Mesenchymal stem cell (in vitro differentiated cells and primary cell): ENCODE data around the gene PSMA7.

Experiments
- DNase-seq: peaks from one replicate; pipeline ENCODE4 v3.0.0-alpha.2; 2013
- H2AFZ ChIP-seq: one replicate; pipeline ENCODE4 v1.6.1; 2013; ENCODE audit warnings: low read depth, mild to moderate bottlenecking, control low read depth, inconsistent platforms, low read length, moderate library complexity
- H2AK5ac ChIP-seq: 2 replicates; pipeline ENCODE4 v1.6.1; 2013; ENCODE audit warnings: low read length, moderate library complexity, mild to moderate bottlenecking, inconsistent platforms; ENCODE audit not compliant: severe bottlenecking
- H2BK120ac ChIP-seq: one replicate; pipeline ENCODE4 v1.6.1; 2013; ENCODE audit warnings: low read depth, mild to moderate bottlenecking, inconsistent platforms, low read length, moderate library complexity
- H2BK12ac ChIP-seq, 2 experiments: one replicate each; pipeline ENCODE4 v1.6.1; 2013; ENCODE audit warnings: inconsistent platforms in 2 of 2, low read length in 2 of 2, mild to moderate bottlenecking in 2 of 2, moderate library complexity in 2 of 2, control low read depth in 1 of 2
- H2BK15ac ChIP-seq: one replicate; pipeline ENCODE4 v1.6.1; 2013; ENCODE audit warnings: mild to moderate bottlenecking, low read depth, inconsistent platforms; ENCODE audit not compliant: poor library complexity, severe bottlenecking
- H2BK5ac ChIP-seq: 2 replicates; pipeline ENCODE4 v1.6.1; 2013; ENCODE audit warnings: low read depth, mild to moderate bottlenecking, low read length, control low read depth, inconsistent platforms; ENCODE audit not compliant: poor library complexity, severe bottlenecking
- H3K14ac ChIP-seq, 2 experiments: one replicate each; pipeline ENCODE4 v1.6.1; 2013; ENCODE audit warnings: inconsistent platforms in 2 of 2, low read length in 2 of 2, control low read depth in 1 of 2, mild to moderate bottlenecking in 1 of 2, moderate library complexity in 1 of 2
- H3K18ac ChIP-seq, 2 experiments: one replicate each; pipeline ENCODE4 v1.6.1; 2013; ENCODE audit warnings: inconsistent platforms in 2 of 2, low read length in 2 of 2, control low read depth in 1 of 2, low read depth in 1 of 2, mild to moderate bottlenecking in 1 of 2
- H3K23ac ChIP-seq, 2 experiments: one replicate each; pipeline ENCODE4 v1.6.1; 2013; ENCODE audit warnings: inconsistent platforms in 2 of 2, low read length in 2 of 2, mild to moderate bottlenecking in 2 of 2, moderate library complexity in 2 of 2, control low read depth in 1 of 2
- H3K27ac ChIP-seq: 2 replicates; pipeline ENCODE4 v1.5.1; 2013; ENCODE audit warnings: mild to moderate bottlenecking, moderate library complexity, low read length, control low read depth, inconsistent platforms; ENCODE audit not compliant: poor library complexity, severe bottlenecking
- H3K27me3 ChIP-seq, 2 experiments: 2 replicates each; pipeline versions ENCODE4 v1.6.1 to v1.7.0; 2013; ENCODE audit warnings: low read length in 2 of 2, mild to moderate bottlenecking in 2 of 2, moderate library complexity in 2 of 2, control low read depth in 1 of 2, inconsistent platforms in 1 of 2; ENCODE audit not compliant: control insufficient read depth in 1 of 2, insufficient read depth in 1 of 2
- H3K36me3 ChIP-seq, 2 experiments: 2 replicates each; pipeline versions ENCODE4 v1.6.1 to v1.7.0; 2013; ENCODE audit warnings: low read length in 2 of 2, control low read depth in 1 of 2, inconsistent platforms in 1 of 2, low read depth in 1 of 2, mild to moderate bottlenecking in 1 of 2; ENCODE audit not compliant: insufficient read depth in 2 of 2, control insufficient read depth in 1 of 2
- H3K4ac ChIP-seq, 2 experiments: one replicate each; pipeline ENCODE4 v1.6.1; 2013; ENCODE audit warnings: inconsistent platforms in 2 of 2, low read length in 2 of 2, mild to moderate bottlenecking in 2 of 2, moderate library complexity in 2 of 2, control low read depth in 1 of 2, low read depth in 1 of 2
- H3K4me1 ChIP-seq: 2 replicates; pipeline ENCODE4 v1.6.1; 2013; ENCODE audit warnings: low read depth, low read length, control low read depth; ENCODE audit not compliant: control insufficient read depth, insufficient read depth
- H3K4me2 ChIP-seq: 2 replicates; pipeline ENCODE4 v1.6.1; 2013; ENCODE audit warnings: low read length, mild to moderate bottlenecking, inconsistent platforms; ENCODE audit not compliant: poor library complexity, severe bottlenecking
- H3K4me3 ChIP-seq, 2 experiments: 2 replicates each; pipeline versions ENCODE4 v1.5.1 to v1.7.0; 2013; ENCODE audit warnings: low read length in 2 of 2, mild to moderate bottlenecking in 2 of 2, control low read depth in 1 of 2, low read depth in 1 of 2; ENCODE audit not compliant: insufficient read depth in 1 of 2
- H3K79me1 ChIP-seq: replicated peaks from 2 replicates; pipeline ENCODE4 v1.6.1; 2013; ENCODE audit warnings: mild to moderate bottlenecking, control low read depth, low read length, inconsistent platforms; ENCODE audit not compliant: poor library complexity, severe bottlenecking
- H3K9ac ChIP-seq: 2 replicates; pipeline ENCODE4 v1.7.0; 2013; ENCODE audit warnings: mild to moderate bottlenecking, low read length, moderate library complexity
- H3K9me3 ChIP-seq: 2 replicates; pipeline ENCODE4 v1.7.0; 2013; ENCODE audit warnings: mild to moderate bottlenecking, low read length; ENCODE audit not compliant: control insufficient read depth
- H4K8ac ChIP-seq: one replicate; pipeline ENCODE4 v1.6.1; 2013; ENCODE audit warnings: inconsistent platforms, mild to moderate bottlenecking, low read length, moderate library complexity
- H4K91ac ChIP-seq: one replicate; pipeline ENCODE4 v1.6.1; 2013; ENCODE audit warnings: mild to moderate bottlenecking, low read length, inconsistent platforms
- WGBS: methylation state at CpG from one replicate; pipeline ENCODE4 v1.1.7; 2013; ENCODE audit warnings: mixed read lengths; 5-methylcytosine and 5-hydroxymethylcytosine counted together

The PSMA7 gene

DNA sequence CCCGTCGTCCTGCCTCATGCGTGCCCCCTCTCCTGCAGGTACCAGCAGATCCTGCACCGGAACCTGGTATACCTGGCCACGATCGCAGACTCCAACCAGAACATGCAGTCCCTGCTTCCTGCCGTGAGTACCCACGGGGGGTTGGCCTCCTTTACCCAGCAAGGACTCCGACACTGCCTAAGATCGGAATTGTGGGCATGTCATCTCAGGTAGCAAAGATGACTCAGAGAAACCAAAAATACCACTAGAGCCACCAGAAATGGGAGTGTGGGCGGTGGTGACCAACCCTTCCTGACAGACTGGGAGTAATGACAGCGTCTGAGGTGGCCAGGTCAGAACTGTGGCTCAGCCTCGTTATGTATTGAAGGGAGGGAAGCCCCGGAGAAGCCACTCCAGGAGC lies 16.6 kb upstream of the PSMA7 start:
- Histone ChIP-seq H3K23ac (no peak overlapping the region), H2BK12ac (no peak overlapping the region), H3K18ac (no peak overlapping the region), H3K4me3 (no peak overlapping the region), H3K4me2 (no peak overlapping the region), H2AK5ac (no peak overlapping the region), H4K8ac (no peak overlapping the region), H3K9me3 (no peaks in the 10 kb centered on the region), H3K79me1 (peaks cover 48% of the 10 kb centered on the region), H3K27me3 (no peaks in the 10 kb centered on the region), H3K4me1 (peaks cover 48% of the 10 kb centered on the region), H2BK5ac (no peak overlapping the region), H3K27ac (no peak overlapping the region), H3K9ac (no peak overlapping the region), H3K36me3 (peaks cover 35 to 78% of the 10 kb centered on the region in 2 experiments), H2BK15ac (no peak overlapping the region), H2AFZ (no peak overlapping the region), H3K4ac (no peak overlapping the region), H4K91ac (no peak overlapping the region), H3K14ac (no peak overlapping the region), H2BK120ac (no peak overlapping the region)
- WGBS: 89% methylated on average over 14 of the region's 14 CpGs
- DNase-seq: no peak

DNA sequence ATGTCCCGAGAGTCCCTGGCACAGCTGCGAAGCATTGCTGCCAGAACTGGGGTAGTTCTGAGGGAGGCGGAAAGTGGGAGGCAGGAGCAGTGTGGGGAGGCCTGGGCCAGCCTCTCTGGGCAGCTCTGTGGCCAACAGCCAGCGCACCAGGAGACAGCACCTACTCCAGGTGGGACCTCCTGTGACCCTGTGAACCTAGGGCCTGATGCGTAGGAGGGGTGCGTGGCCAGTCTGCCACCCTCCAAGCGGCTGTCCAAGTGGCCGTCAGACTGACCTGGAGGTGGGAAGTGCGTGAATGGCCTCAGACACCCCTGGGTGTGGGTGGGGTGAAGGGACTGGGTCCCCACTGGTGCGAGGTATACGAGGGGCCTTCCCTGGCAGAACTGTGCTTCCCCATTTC lies 15.9 kb upstream of the PSMA7 start:
- Histone ChIP-seq H2AK5ac (no peak overlapping the region), H3K14ac (no peak overlapping the region), H3K4ac (no peak overlapping the region), H3K9me3 (no peaks in the 10 kb centered on the region), H4K8ac (no peak overlapping the region), H3K18ac (no peak overlapping the region), H3K9ac (no peak overlapping the region), H3K36me3 (peaks cover 34 to 76% of the 10 kb centered on the region in 2 experiments), H3K4me2 (no peak overlapping the region), H3K27me3 (no peaks in the 10 kb centered on the region), H3K4me1 (peaks cover 48% of the 10 kb centered on the region), H3K23ac (no peak overlapping the region), H3K27ac (no peak overlapping the region), H4K91ac (no peak overlapping the region), H2AFZ (no peak overlapping the region), H2BK5ac (no peak overlapping the region), H2BK15ac (no peak overlapping the region), H2BK120ac (no peak overlapping the region), H3K79me1 (peaks cover 53% of the 10 kb centered on the region), H3K4me3 (no peak overlapping the region), H2BK12ac (no peak overlapping the region)
- DNase-seq: no peak
- WGBS: 96% methylated on average over 11 of the region's 11 CpGs

DNA sequence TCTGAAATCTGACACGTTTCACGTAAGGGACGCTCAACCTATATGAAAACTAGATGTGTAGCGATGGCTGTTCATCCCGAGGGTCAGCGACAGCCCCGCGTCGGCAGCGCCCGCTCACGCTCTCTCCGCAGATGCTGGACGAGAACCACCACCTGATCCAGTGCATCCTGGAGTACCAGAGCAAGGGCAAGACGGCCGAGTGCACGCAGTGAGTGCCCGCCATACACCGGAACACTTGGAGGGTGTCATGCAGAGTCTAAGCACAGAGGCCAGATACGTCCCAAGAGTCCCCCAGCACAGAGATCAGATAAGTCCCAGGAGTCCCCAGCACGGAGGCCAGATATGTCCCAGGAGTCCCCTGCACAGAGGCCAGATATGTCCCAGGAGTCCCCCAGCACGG lies 15.3 kb upstream of the PSMA7 start:
- no peak overlapping the region for H4K8ac ChIP-seq
- H2AFZ ChIP-seq: no peak overlapping the region
- H3K4me2 ChIP-seq: no peak overlapping the region
- no peak overlapping the region for H3K23ac ChIP-seq
- H3K27me3 ChIP-seq: no peaks in the 10 kb centered on the region
- H3K4ac ChIP-seq: no peak overlapping the region
- no peak overlapping the region for H4K91ac ChIP-seq
- DNase-seq: no peak
- H3K4me1 ChIP-seq: peaks cover 48% of the 10 kb centered on the region
- no peak overlapping the region for H2AK5ac ChIP-seq
- no peak overlapping the region for H3K4me3 ChIP-seq
- H3K18ac ChIP-seq: no peak overlapping the region
- no peak overlapping the region for H2BK12ac ChIP-seq
- H3K14ac ChIP-seq: no peak overlapping the region
- H3K79me1 ChIP-seq: peaks cover 52% of the 10 kb centered on the region
- H3K9ac ChIP-seq: no peak overlapping the region
- H2BK15ac ChIP-seq: no peak overlapping the region
- WGBS: 97% methylated on average over 22 of the region's 22 CpGs
- H3K9me3 ChIP-seq: no peaks in the 10 kb centered on the region
- peaks cover 34 to 76% of the 10 kb centered on the region in 2 experiments for H3K36me3 ChIP-seq
- no peak overlapping the region for H2BK120ac ChIP-seq
- H2BK5ac ChIP-seq: no peak overlapping the region
- no peak overlapping the region for H3K27ac ChIP-seq

DNA sequence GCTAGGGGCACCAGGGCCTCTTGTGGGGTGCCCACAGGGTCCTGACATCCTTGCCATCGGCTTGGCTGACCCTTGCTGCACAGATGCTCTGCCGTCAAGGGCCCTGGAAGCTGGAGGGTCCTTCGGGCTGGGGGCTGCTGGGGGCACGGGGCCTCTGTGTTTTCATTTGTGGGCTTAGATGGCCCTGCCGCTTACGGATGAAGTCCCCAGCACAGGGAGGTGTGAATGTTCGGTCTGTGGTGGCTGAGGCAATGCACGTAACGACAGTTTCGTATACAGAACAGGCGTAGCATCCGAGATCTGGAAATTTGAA lies 14.8 kb upstream of the PSMA7 start:
- Histone ChIP-seq H3K18ac (no peak overlapping the region), H4K91ac (no peak overlapping the region), H3K9me3 (no peaks in the 10 kb centered on the region), H2AK5ac (no peak overlapping the region), H3K27me3 (no peaks in the 10 kb centered on the region), H3K4me3 (no peak overlapping the region), H3K4ac (no peak overlapping the region), H3K14ac (no peak overlapping the region), H2BK120ac (no peak overlapping the region), H2BK15ac (no peak overlapping the region), H3K23ac (no peak overlapping the region), H2AFZ (no peak overlapping the region), H2BK5ac (no peak overlapping the region), H3K27ac (no peak overlapping the region), H3K79me1 (peaks cover 55% of the 10 kb centered on the region), H3K4me1 (peaks cover 48% of the 10 kb centered on the region), H3K4me2 (no peak overlapping the region), H3K9ac (no peak overlapping the region), H4K8ac (no peak overlapping the region), H2BK12ac (no peak overlapping the region), H3K36me3 (peaks cover 36 to 76% of the 10 kb centered on the region in 2 experiments)
- WGBS: 97% methylated on average over 12 of the region's 12 CpGs
- no peak for DNase-seq
